ENCODE data around the gene EFHD1. TPM values are rescaled to one million over a fixed set of nuclear protein-coding genes. Genes with fewer than 3 reads are reported as not detected.
A peak's percentile ranks its signal among the peaks of the same experiment; 100 is the strongest.
"Not testable (repeated sequence)": the region's sequence is repeated elsewhere in the genome, so short reads cannot be mapped to it uniquely, and the experiment has no call there.

EFHD1 gene
- total RNA-seq, 1 donor from 2014 or later, result 16.6 TPM

- no peak for TF ChIP-seq CTCF (conservative IDR thresholded peaks at IDR 0.05; ENCODE audit: low read depth, low read length)
- peak overlapping the region; percentile 70 for H3K4me3 ChIP-seq (ENCODE audit: low read depth, low read length)
- DNase-seq (ENCODE audit: low read depth), result no peak
Measured at GRCh38 chr2:232699110-232699509, 65.7 kb downstream of the EFHD1 start.

- no peak for TF ChIP-seq CTCF (conservative IDR thresholded peaks at IDR 0.05; ENCODE audit: low read depth, low read length)
- no peak for DNase-seq (ENCODE audit: low read depth)
- H3K4me3 ChIP-seq (ENCODE audit: low read depth, low read length), result no peak overlapping the region
Measured at GRCh38 chr2:232700154-232700553, 66.8 kb downstream of the EFHD1 start.

DNA sequence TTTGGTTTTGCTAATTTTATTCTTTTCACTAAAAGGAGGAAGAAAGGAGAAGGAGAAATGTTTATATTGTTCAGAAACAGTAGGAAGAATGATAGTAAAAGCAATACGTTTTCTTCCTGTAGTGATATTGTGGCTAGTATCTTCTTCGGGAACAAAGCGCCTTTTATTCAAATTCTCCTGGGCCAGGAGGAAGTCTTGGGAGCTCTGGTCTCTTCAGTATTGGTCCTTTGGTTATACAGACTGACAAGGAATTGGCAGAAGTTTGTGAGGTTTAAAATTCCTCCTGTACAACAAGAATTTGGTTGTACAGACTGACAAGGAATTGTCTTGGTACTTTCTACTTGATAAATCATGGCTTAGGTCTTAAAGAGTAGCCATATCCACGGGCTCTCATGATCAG is 73.7 kb downstream of the EFHD1 start:
- TF ChIP-seq CTCF (conservative IDR thresholded peaks at IDR 0.05; ENCODE audit: low read depth, low read length), result no peak
- no peak for DNase-seq (ENCODE audit: low read depth)
- H3K4me3 ChIP-seq (ENCODE audit: low read depth, low read length), result no peak overlapping the region

DNA sequence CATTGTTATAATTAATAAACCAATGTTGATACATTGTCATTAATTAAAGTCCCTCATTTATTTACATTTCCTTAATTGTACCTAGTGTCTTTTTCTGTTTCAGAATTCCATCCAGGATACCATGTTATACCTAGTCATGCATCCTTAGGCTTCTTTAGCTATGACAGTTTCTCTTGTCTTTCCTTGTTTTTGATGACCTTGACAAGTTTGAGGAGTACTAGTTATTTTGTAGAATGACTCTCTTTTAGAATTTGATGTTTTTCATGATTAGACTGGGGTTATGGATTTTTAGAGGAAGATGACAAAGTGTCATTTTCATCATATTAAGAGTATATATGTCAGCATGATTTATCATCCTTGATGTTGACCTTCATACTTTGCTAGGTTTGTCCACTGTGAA is 80.1 kb downstream of the EFHD1 start:
- DNase-seq (ENCODE audit: low read depth), result no peak
- no peak for TF ChIP-seq CTCF (conservative IDR thresholded peaks at IDR 0.05; ENCODE audit: low read depth, low read length)
- no peak overlapping the region for H3K4me3 ChIP-seq (ENCODE audit: low read depth, low read length)

- DNase-seq (ENCODE audit: low read depth), result no peak
- TF ChIP-seq CTCF (conservative IDR thresholded peaks at IDR 0.05; ENCODE audit: low read depth, low read length), result no peak
- no peak overlapping the region for H3K4me3 ChIP-seq (ENCODE audit: low read depth, low read length)
Measured at GRCh38 chr2:232714969-232715368, 81.6 kb downstream of the EFHD1 start.

DNA sequence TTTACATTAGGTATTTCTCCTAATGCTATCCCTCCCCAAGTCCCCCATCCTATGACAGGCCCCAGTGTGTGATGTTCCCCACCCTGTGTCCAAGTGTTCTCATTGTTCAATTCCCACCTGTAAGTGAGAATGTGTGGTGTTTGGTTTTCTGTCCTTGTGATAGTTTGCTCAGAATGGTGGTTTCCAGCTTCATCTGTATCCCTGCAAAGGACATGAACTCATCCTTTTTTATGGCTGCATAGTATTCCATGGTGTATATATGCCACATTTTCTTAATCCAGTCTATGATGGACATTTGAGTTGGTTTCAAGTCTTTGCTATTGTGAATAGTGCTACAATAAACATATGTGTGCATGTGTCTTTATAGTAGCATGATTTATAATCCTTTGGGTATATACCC is 86.7 kb downstream of the EFHD1 start:
- DNase-seq (ENCODE audit: low read depth); H3K4me3 ChIP-seq (ENCODE audit: low read depth, low read length): not testable (repeated sequence)

- no peak for DNase-seq (ENCODE audit: low read depth)
- TF ChIP-seq CTCF (conservative IDR thresholded peaks at IDR 0.05; ENCODE audit: low read depth, low read length), result no peak
- no peak overlapping the region for H3K4me3 ChIP-seq (ENCODE audit: low read depth, low read length)
Measured at GRCh38 chr2:232721261-232721660, 87.9 kb downstream of the EFHD1 start.

GRCh38 chr2:232721882-232722281 is 88.5 kb downstream of the EFHD1 start:
- no peak for DNase-seq (ENCODE audit: low read depth)
- TF ChIP-seq CTCF (conservative IDR thresholded peaks at IDR 0.05; ENCODE audit: low read depth, low read length), result no peak
- H3K4me3 ChIP-seq (ENCODE audit: low read depth, low read length), result no peak overlapping the region
